ENCODE results near the gene WWC2.

- TF ChIP-seq ZFX (IDR thresholded peaks at IDR 0.05): no peak
- TF ChIP-seq CTCF (conservative IDR thresholded peaks at IDR 0.05): no peak
These were observed 26.9 kb upstream of the WWC2 start for GRCh38 chr4:183072176-183072575.

Data from C4-2B (cell line).